Measurements from ENCODE around the gene PSMC3IP.
"Not testable (repeated sequence)": the region's sequence is repeated elsewhere in the genome, so short reads cannot be mapped to it uniquely, and the experiment has no call there.

PSMC3IP gene

DNA sequence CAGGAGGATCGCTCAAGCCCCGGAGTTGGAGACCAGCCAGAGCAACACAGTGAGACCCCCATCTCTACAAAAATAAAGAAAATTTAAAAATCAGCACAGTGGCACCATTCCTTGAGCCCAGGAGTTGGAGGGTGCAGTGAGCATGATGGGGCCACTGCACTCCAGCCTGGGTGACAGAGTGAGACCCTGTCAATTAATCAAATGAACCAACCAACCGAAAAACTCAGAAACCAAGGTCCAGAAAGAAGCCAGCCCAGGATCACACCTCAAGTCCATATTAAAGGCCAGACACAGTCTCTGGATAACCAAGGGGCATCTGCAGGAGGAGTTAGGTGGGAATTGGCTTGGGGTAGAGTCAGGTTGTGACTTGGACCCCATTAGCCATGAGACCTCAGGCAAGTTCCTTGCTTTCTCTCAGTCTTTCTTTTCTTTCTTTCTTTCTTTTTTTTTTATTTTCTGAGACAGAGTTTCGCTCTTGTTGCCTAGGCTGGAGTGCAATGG is 22.4 kb downstream of the PSMC3IP start:
- no peak for DNase-seq (ENCODE audit: low spot score)
- TF ChIP-seq, protein P1, sequence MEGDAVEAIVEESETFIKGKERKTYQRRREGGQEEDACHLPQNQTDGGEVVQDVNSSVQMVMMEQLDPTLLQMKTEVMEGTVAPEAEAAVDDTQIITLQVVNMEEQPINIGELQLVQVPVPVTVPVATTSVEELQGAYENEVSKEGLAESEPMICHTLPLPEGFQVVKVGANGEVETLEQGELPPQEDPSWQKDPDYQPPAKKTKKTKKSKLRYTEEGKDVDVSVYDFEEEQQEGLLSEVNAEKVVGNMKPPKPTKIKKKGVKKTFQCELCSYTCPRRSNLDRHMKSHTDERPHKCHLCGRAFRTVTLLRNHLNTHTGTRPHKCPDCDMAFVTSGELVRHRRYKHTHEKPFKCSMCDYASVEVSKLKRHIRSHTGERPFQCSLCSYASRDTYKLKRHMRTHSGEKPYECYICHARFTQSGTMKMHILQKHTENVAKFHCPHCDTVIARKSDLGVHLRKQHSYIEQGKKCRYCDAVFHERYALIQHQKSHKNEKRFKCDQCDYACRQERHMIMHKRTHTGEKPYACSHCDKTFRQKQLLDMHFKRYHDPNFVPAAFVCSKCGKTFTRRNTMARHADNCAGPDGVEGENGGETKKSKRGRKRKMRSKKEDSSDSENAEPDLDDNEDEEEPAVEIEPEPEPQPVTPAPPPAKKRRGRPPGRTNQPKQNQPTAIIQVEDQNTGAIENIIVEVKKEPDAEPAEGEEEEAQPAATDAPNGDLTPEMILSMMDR (IDR thresholded peaks at IDR 0.05; ENCODE audit: extremely low read depth, missing control alignments): no peak

- DNase-seq (ENCODE audit: low spot score): peak; percentile 95
- TF ChIP-seq, protein P1 (IDR thresholded peaks at IDR 0.05; ENCODE audit: extremely low read depth, missing control alignments): no peak
Observed at GRCh38 chr17:42554250-42555121, 23.0 kb downstream of the PSMC3IP start.

- TF ChIP-seq, protein P1 (IDR thresholded peaks at IDR 0.05; ENCODE audit: extremely low read depth, missing control alignments): no peak
- DNase-seq (ENCODE audit: low spot score): no peak
Observed at GRCh38 chr17:42553866-42554249, 23.7 kb downstream of the PSMC3IP start.

- TF ChIP-seq, protein P1 (IDR thresholded peaks at IDR 0.05; ENCODE audit: extremely low read depth, missing control alignments): no peak
- DNase-seq (ENCODE audit: low spot score): no peak
Observed at GRCh38 chr17:42553161-42553818, 24.2 kb downstream of the PSMC3IP start.

DNA sequence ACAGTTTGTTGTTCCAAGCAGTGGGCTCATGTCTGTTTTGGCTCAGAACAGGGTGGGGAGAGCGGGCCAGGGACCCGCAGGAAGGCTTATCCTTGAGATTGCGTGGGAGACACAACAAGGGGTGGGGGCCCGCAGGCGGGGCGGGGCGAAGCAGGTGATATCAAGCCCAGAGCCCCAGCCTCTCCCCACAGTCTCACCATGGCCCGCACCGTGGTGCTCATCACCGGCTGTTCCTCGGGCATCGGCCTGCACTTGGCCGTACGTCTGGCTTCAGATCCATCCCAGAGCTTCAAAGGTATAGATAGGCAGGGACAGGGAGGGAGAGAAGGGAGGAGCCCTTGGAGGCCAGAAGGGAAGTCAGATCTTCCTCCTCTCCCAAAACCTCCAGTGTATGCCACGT is 24.8 kb downstream of the PSMC3IP start, which contains the start of gene HSD17B1:
TSS of gene HSD17B1 (plus strand) at position 188 of the 400 bp plus-strand sequence. CDS start at position 199, 11 bp downstream.
- not testable (repeated sequence) for DNase-seq (ENCODE audit: low spot score)

DNA sequence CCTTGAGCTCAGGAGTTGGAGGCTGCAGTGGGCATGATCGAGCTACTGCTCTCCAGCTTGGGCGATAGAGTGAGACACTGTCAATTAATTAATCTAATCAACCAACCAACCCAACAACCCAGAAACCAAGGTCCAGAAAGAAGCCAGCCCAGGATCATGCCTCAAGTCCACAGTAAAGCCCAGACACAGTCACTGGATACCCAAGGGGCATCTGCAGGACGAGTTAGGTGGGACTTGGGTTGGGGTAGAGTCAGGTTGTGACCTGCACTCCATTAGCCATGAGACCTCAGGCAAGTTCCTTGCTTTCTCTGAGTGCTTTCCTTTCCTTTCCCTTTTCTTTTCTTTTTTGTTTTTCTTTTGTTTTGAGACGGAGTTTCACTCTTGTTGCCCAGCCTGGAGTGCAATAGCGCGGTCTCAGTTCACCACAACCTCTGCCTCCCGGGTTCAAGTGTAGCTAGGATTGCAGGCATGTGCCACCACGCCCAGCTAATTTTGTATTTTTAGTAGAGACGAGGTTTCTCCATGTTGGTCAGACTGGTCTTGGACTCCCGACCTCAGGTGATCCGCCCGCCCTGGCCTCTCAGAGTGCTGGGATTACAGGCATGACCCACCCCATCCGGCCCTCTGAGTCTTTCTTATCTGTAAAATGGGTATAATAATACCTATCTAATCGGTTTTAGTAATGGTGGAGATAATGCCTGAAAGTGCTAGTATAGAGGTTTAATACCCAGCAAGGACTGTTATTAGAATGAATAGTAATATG is 28.4 kb downstream of the PSMC3IP start:
- peak; percentile 42 for DNase-seq (ENCODE audit: low spot score)
- TF ChIP-seq, protein P1 (IDR thresholded peaks at IDR 0.05; ENCODE audit: extremely low read depth, missing control alignments): no peak

DNA sequence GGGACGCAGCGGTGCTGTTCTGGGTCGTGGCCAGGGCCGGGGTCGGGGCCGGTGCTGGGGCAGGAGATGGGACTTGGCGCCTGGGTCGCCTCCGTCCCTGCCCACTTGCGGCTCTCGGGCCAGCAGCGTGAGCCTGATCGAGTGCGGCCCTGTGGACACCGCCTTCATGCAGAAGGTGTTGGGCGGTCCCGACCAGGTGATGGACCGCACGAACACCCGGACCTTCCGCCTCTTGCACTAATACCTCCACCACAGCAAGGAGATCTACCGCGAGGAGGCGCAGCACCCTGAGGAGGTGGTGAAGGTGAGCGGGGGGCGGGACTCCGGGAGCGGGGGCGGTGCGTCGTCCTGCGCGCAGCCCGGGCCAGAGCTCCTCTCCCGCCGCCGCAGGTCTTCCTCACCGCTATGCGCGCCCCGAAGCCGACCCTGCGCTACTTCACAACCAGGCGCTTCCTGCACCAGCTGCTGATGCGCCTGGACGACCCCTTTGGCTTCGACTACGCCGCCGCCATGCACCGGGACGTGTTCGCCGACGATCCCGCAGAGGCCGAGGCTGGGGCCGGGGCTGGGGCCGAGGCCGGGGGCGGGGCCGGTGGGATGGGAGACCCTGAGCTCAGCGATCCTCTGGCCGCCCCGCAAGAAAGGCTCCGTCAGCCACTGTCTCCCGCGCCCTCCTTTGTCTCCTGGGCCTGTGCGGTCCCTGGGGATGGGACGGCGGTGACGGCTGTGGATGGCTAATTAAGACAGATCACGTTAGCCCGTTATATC is 29.3 kb downstream of the PSMC3IP start:
- TF ChIP-seq, protein P1 (IDR thresholded peaks at IDR 0.05; ENCODE audit: extremely low read depth, missing control alignments): peak; percentile 58
- DNase-seq (ENCODE audit: low spot score): peak; percentile 94

Data from GM20000 (cell line).